HCT116 (cell line): ENCODE results near the gene AGPAT3. TPM values are rescaled to one million over a fixed set of nuclear protein-coding genes. Genes with fewer than 3 reads are reported as not detected.

Experiments used
- ATAC-seq: fragments of 200-7000 bp; cut with Tn5 transposase; 2 replicates; pipeline ENCODE4 v1.9.1; 2020; ENCODE audit warnings: mild to moderate bottlenecking, moderate library complexity
- BruUV-seq: library from RNA; stranded (reverse); fragments of 400-500 nt; replicated peaks from 2 replicates; lab custom pipeline; 2021; lab: Mats Ljungman, UMichigan
- CTCF ChIA-PET: fragments of 300-600 bp; sonication (Branson Sonifier 250); formaldehyde crosslinking; loops from one replicate; lab custom pipeline; 2021; ENCODE audit warnings: antibody characterized with exemption; lab: Charles Lee
- POLR2A ChIA-PET: fragments of 300-600, 350-600 bp; sonication (Branson Sonifier 250); formaldehyde crosslinking; loops from one replicate; lab custom pipeline; 2021; ENCODE audit warnings: antibody characterized with exemption; lab: Charles Lee
- RAD21 ChIA-PET, 2 experiments: fragments of 300-600 bp; sonication (Branson Sonifier 250); formaldehyde crosslinking; loops; one replicate each; lab custom pipeline; 2023; ENCODE audit warnings: low total read pairs in 2 of 2; ENCODE audit not compliant: uncharacterized antibody in 2 of 2, unreplicated experiment in 2 of 2, low non-redundant PET in 1 of 2; lab: Charles Lee
- DNase-seq: peaks from one replicate; pipeline ENCODE4 v3.0.0-alpha.2; 2010; ENCODE audit warnings: low read depth, low spot score
- H2AFZ ChIP-seq: fragments of 200-600 bp; shearing (Covaris generic), sonication (generic); 2 replicates; pipeline ENCODE4 v1.6.1; 2017; ENCODE audit warnings: low read depth, mixed run types, mixed read lengths, antibody characterized with exemption, low read length; ENCODE audit not compliant: poor library complexity, severe bottlenecking
- H3K27ac ChIP-seq: 2 replicates; pipeline ENCODE4 v1.5.1; 2012; ENCODE audit warnings: low read depth, low read length
- H3K27me3 ChIP-seq: fragments of 200-600 bp; sonication (generic); 2 replicates; pipeline ENCODE4 v1.6.1; 2016; ENCODE audit warnings: mixed run types, low read length, mixed read lengths; ENCODE audit not compliant: insufficient read depth
- H3K36me3 ChIP-seq, 2 experiments: fragments of 200-500 bp in 1 of 2; fragments of 200-600 bp in 1 of 2; sonication (Bioruptor generic) in 1 of 2; sonication (generic) in 1 of 2; 2 replicates each; pipeline versions ENCODE4 v1.5.1 to v1.6.1; 2014 to 2016; ENCODE audit warnings: low read length in 2 of 2, inconsistent platforms in 1 of 2, mixed read lengths in 1 of 2, mixed run types in 1 of 2; ENCODE audit not compliant: insufficient read depth in 2 of 2, control insufficient read depth in 1 of 2
- H3K4me1 ChIP-seq, 2 experiments: fragments of 200-600 bp in 1 of 2; sonication (generic) in 1 of 2; 2 replicates each; pipeline versions ENCODE4 v1.5.1 to v1.6.1; 2012 to 2017; ENCODE audit warnings: low read length in 2 of 2, inconsistent platforms in 1 of 2, mild to moderate bottlenecking in 1 of 2, mixed read lengths in 1 of 2, mixed run types in 1 of 2, moderate library complexity in 1 of 2; ENCODE audit not compliant: insufficient read depth in 2 of 2, control insufficient read depth in 1 of 2
- H3K4me2 ChIP-seq: fragments of 200-600 bp; sonication (generic); 2 replicates; pipeline ENCODE4 v1.6.1; 2017; ENCODE audit warnings: mixed run types, low read length, mixed read lengths
- H3K4me3 ChIP-seq, 2 experiments: fragments of 200-600 bp in 1 of 2; sonication (generic) in 1 of 2; replicated peaks in 1 of 2; 2 replicates each; pipeline ENCODE4 v1.5.1; 2011 to 2016; ENCODE audit warnings: low read length in 2 of 2, control low read depth in 1 of 2, low read depth in 1 of 2, mild to moderate bottlenecking in 1 of 2, mixed read lengths in 1 of 2, mixed run types in 1 of 2
- H3K79me2 ChIP-seq: fragments of 200-600 bp; sonication (generic); 2 replicates; pipeline ENCODE4 v1.6.1; 2017; ENCODE audit warnings: mild to moderate bottlenecking, mixed run types, low read length, moderate library complexity, mixed read lengths; ENCODE audit not compliant: insufficient read depth
- H3K9ac ChIP-seq: fragments of 200-600 bp; sonication (generic); 2 replicates; pipeline ENCODE4 v1.6.1; 2016; ENCODE audit warnings: low read length, mixed read lengths
- H3K9me2 ChIP-seq: fragments of 200-600 bp; sonication (generic), shearing (Covaris generic); 2 replicates; pipeline ENCODE4 v1.6.1; 2017; ENCODE audit warnings: mixed run types, mild to moderate bottlenecking, moderate library complexity; ENCODE audit not compliant: insufficient read depth
- H3K9me3 ChIP-seq, 2 experiments: fragments of 200-500 bp in 1 of 2; fragments of 200-600 bp in 1 of 2; sonication (Bioruptor generic) in 1 of 2; sonication (generic) in 1 of 2; 2 replicates each; pipeline ENCODE4 v1.6.1; 2014 to 2017; ENCODE audit warnings: low read length in 2 of 2, mixed read lengths in 2 of 2, inconsistent platforms in 1 of 2, low read depth in 1 of 2, mild to moderate bottlenecking in 1 of 2, mixed run types in 1 of 2, moderate library complexity in 1 of 2; ENCODE audit not compliant: control insufficient read depth in 1 of 2, insufficient read depth in 1 of 2
- H4K20me1 ChIP-seq: fragments of 200-600 bp; sonication (generic), shearing (Covaris generic); 2 replicates; pipeline ENCODE4 v1.6.1; 2017; ENCODE audit warnings: mixed run types, mild to moderate bottlenecking, moderate library complexity; ENCODE audit not compliant: insufficient read depth
- CBX3 ChIP-seq: IDR thresholded peaks from 2 replicates; pipeline ENCODE4 v1.6.1; 2012; ENCODE audit warnings: low read depth
- CEBPB ChIP-seq: IDR thresholded peaks from 2 replicates; pipeline ENCODE4 v1.6.1; 2012; ENCODE audit warnings: low read depth
- EGR1 ChIP-seq: IDR thresholded peaks from 2 replicates; pipeline ENCODE4 v1.6.1; 2012; ENCODE audit warnings: low read depth
- EZH2 ChIP-seq: fragments of 200-600 bp; sonication (generic); IDR thresholded peaks from 2 replicates; pipeline ENCODE4 v1.6.1; 2017; ENCODE audit warnings: antibody characterized with exemption, mixed run types
- EZH2phosphoT487 ChIP-seq: fragments of 200-600 bp; IDR thresholded peaks from 2 replicates; pipeline ENCODE4 v1.6.1; 2018; ENCODE audit warnings: antibody characterized with exemption, borderline replicate concordance
- FOSL1 ChIP-seq: IDR thresholded peaks from 2 replicates; pipeline ENCODE4 v1.6.1; 2012; ENCODE audit warnings: low read depth
- JUND ChIP-seq: IDR thresholded peaks from 2 replicates; pipeline ENCODE4 v1.6.1; 2012
- POLR2A ChIP-seq: IDR thresholded peaks from 2 replicates; pipeline ENCODE4 v1.7.0; 2011; ENCODE audit warnings: borderline replicate concordance; ENCODE audit not compliant: insufficient read depth, insufficient read length; ENCODE audit errors: extremely low read depth
- POLR2AphosphoS5 ChIP-seq: IDR thresholded peaks from 2 replicates; pipeline ENCODE4 v1.6.1; 2011; ENCODE audit warnings: mild to moderate bottlenecking, low read depth, low read length, moderate library complexity
- SIN3A ChIP-seq: IDR thresholded peaks from 2 replicates; pipeline ENCODE4 v1.6.1; 2012; ENCODE audit warnings: low read depth
- SP1 ChIP-seq: IDR thresholded peaks from 2 replicates; pipeline ENCODE4 v1.6.1; 2012; ENCODE audit warnings: low read depth
- YY1 ChIP-seq: IDR thresholded peaks from 2 replicates; pipeline ENCODE4 v1.6.1; 2011; ENCODE audit warnings: low read length, low read depth, moderate library complexity, mild to moderate bottlenecking; ENCODE audit not compliant: insufficient replicate concordance; ENCODE audit errors: extremely low read depth
- ZFX ChIP-seq: fragments of 450-650 bp; IDR thresholded peaks from 2 replicates; pipeline ENCODE4 v1.6.1; 2017
- ZNF274 ChIP-seq: fragments of 200-500 bp; sonication (Bioruptor generic); IDR thresholded peaks from 2 replicates; pipeline ENCODE4 v1.6.1; 2014; ENCODE audit warnings: mild to moderate bottlenecking, low read depth, low read length, inconsistent platforms
- intact Hi-C: fragments of 100-400 bp; cut with micrococcal nuclease; formaldehyde crosslinking; loops from 2 replicates; pipeline ENCODE4 v1.10.0; 2022
- total RNA-seq: library from RNA; stranded (reverse); gene quantifications from one replicate; pipeline ENCODE4 v1.2.1, GENCODE V29; 2021; ENCODE audit not compliant: unreplicated experiment
- TF ChIP-seq, protein P1 (sequence below), 3 experiments: fragments of 200-600 bp in 1 of 3; sonication (generic) in 1 of 3; IDR thresholded peaks in 2 of 3; conservative IDR thresholded peaks in 1 of 3; 2 replicates each; pipeline ENCODE4 v1.5.1; 2012 to 2017; ENCODE audit warnings: low read depth in 2 of 3, low read length in 2 of 3, antibody characterized with exemption in 1 of 3, borderline replicate concordance in 1 of 3, control low read depth in 1 of 3, mild to moderate bottlenecking in 1 of 3, mixed read lengths in 1 of 3, mixed run types in 1 of 3, moderate library complexity in 1 of 3; ENCODE audit not compliant: insufficient read depth in 1 of 3
- TF ChIP-seq, protein P2 (sequence below): IDR thresholded peaks from 2 replicates; pipeline ENCODE4 v1.6.1; 2012
- TF ChIP-seq, protein P3 (sequence below): IDR thresholded peaks from 2 replicates; pipeline ENCODE4 v1.6.1; 2012; ENCODE audit warnings: low read depth

The AGPAT3 gene
- total RNA-seq, 1 experiment from 2014 or later = 54.1 TPM

DNA sequence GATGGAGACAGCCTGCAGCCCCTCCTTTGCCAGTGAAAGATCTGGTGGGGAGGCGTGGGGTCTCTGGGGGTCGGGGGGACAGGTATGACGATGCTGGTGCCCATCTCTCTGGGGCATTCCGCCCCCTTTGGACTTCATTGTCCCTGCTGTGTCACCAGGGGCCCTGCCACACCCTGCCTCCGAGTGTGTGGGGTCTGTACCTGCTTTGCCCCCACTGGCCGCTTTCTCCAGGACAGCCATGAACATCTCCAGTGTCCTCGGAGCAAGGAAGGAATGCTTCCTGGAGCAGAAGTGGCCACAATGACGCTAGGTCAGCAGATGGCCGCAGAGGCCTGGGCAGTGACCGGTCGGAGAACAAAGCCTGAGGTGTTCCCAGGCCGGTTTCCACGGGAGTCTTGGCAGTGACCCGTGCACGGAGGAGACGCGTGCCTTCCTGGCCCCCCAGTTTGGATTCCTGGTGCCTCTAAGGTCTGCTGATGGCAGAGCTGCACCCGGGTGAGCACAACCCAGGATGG, 128.5 kb downstream of the AGPAT3 start:
- Histone ChIP-seq H3K9me3 (no peaks in the 10 kb centered on the region), H3K79me2 (no peaks in the 10 kb centered on the region), H3K4me2 (no peak overlapping the region), H3K4me3 (no peak overlapping the region), H3K4me1 (no peaks in the 10 kb centered on the region), H3K27me3 (no peaks in the 10 kb centered on the region), H4K20me1 (no peaks in the 10 kb centered on the region), H3K9me2 (no peaks in the 10 kb centered on the region), H3K36me3 (no peaks in the 10 kb centered on the region), H2AFZ (no peak overlapping the region), H3K9ac (no peak overlapping the region), H3K27ac (no peak overlapping the region)
- ChIA-PET CTCF (no interaction called here), RAD21 (no interaction called here), POLR2A (no interaction called here)
- TF ChIP-seq EGR1 (no peak), CEBPB (no peak), ZFX (no peak), CBX3 (no peak), JUND (no peak), YY1 (no peak), EZH2phosphoT487 (no peak), POLR2A (no peak), SP1 (no peak), SIN3A (no peak), POLR2AphosphoS5 (no peak), FOSL1 (no peak), ZNF274 (no peak), EZH2 (no peak)
- TF ChIP-seq, protein P1, sequence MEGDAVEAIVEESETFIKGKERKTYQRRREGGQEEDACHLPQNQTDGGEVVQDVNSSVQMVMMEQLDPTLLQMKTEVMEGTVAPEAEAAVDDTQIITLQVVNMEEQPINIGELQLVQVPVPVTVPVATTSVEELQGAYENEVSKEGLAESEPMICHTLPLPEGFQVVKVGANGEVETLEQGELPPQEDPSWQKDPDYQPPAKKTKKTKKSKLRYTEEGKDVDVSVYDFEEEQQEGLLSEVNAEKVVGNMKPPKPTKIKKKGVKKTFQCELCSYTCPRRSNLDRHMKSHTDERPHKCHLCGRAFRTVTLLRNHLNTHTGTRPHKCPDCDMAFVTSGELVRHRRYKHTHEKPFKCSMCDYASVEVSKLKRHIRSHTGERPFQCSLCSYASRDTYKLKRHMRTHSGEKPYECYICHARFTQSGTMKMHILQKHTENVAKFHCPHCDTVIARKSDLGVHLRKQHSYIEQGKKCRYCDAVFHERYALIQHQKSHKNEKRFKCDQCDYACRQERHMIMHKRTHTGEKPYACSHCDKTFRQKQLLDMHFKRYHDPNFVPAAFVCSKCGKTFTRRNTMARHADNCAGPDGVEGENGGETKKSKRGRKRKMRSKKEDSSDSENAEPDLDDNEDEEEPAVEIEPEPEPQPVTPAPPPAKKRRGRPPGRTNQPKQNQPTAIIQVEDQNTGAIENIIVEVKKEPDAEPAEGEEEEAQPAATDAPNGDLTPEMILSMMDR (IDR thresholded peaks at IDR 0.05 in 2 of 3, conservative IDR thresholded peaks at IDR 0.05 in 1 of 3; ENCODE audit: borderline replicate concordance in 1 of 3, insufficient read depth in 1 of 3, low read depth in 2 of 3, low read length in 2 of 3) = no peak
- TF ChIP-seq, protein P2, sequence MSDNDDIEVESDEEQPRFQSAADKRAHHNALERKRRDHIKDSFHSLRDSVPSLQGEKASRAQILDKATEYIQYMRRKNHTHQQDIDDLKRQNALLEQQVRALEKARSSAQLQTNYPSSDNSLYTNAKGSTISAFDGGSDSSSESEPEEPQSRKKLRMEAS = no peak
- TF ChIP-seq, protein P3, sequence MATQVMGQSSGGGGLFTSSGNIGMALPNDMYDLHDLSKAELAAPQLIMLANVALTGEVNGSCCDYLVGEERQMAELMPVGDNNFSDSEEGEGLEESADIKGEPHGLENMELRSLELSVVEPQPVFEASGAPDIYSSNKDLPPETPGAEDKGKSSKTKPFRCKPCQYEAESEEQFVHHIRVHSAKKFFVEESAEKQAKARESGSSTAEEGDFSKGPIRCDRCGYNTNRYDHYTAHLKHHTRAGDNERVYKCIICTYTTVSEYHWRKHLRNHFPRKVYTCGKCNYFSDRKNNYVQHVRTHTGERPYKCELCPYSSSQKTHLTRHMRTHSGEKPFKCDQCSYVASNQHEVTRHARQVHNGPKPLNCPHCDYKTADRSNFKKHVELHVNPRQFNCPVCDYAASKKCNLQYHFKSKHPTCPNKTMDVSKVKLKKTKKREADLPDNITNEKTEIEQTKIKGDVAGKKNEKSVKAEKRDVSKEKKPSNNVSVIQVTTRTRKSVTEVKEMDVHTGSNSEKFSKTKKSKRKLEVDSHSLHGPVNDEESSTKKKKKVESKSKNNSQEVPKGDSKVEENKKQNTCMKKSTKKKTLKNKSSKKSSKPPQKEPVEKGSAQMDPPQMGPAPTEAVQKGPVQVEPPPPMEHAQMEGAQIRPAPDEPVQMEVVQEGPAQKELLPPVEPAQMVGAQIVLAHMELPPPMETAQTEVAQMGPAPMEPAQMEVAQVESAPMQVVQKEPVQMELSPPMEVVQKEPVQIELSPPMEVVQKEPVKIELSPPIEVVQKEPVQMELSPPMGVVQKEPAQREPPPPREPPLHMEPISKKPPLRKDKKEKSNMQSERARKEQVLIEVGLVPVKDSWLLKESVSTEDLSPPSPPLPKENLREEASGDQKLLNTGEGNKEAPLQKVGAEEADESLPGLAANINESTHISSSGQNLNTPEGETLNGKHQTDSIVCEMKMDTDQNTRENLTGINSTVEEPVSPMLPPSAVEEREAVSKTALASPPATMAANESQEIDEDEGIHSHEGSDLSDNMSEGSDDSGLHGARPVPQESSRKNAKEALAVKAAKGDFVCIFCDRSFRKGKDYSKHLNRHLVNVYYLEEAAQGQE = no peak
- ATAC-seq (no peak), DNase-seq (no peak)
- intact Hi-C loops = no loop called here
- no TSS peak for BruUV-seq
